LoVo (cell line): ENCODE results near the gene HEMGN.
"Not testable (repeated sequence)": the region's sequence is repeated elsewhere in the genome, so short reads cannot be mapped to it uniquely, and the experiment has no call there.

Source experiments
- DNase-seq: peaks from one replicate; pipeline ENCODE4 v3.0.0-alpha.2; 2016; ENCODE audit warnings: low spot score

The HEMGN gene

DNA sequence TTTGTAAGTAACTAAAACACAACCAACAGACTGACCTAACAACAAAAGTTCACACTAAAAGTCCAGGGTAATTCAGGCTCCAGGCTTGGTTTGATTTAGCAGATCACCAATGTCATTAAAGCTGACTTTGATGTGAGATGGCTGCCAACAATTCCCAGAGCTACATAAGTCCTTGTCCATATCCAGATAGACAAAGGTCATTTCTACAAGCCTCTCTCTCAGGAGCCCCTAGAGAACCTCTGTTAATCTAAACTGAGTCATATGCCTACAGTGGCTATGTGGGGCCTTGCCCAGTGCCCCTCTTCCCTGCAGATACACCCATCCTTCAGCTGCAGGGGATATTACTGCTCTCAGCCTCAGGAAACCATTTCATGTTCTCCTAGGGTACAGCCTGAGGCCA, 26.9 kb upstream of the HEMGN start:
- no peak for DNase-seq

DNA sequence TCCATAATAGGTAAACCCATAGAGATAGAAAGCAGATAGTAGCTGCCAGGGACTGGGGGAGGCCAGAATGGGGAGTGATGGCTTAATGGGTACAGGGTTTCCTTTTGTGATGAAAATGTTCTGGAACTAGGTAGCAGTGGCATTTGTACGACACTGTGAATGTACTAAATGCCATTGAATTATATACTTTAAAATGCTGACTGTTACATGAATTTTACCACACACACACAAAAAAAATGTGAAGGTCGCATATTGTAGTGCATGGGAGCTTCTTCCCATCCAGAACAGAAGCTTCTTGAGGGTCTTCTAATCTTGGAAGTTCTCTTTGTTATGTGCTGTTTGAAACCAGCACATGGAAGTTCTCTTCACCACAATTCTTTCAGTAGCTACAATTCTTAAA, 25.3 kb upstream of the HEMGN start:
- no peak for DNase-seq

DNA sequence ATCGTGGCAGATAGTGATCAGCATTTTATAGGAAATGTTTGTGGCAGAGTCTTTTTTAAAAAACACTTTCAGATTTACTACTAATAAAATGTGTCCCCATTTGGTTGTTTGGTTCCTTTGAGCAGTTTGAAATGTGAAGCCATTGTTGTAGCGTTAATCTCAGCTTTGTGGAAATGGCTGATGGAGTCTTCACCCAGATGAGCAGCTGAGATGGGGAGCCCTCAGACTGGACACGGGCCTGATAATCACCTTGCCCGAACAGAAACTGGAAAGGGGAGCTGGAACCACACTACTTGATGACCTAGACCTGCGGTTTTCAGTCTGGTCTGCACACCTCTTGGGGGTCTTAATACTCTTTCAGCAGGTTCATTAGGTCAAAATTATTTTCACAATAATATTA, 24.6 kb upstream of the HEMGN start:
- no peak for DNase-seq

DNA sequence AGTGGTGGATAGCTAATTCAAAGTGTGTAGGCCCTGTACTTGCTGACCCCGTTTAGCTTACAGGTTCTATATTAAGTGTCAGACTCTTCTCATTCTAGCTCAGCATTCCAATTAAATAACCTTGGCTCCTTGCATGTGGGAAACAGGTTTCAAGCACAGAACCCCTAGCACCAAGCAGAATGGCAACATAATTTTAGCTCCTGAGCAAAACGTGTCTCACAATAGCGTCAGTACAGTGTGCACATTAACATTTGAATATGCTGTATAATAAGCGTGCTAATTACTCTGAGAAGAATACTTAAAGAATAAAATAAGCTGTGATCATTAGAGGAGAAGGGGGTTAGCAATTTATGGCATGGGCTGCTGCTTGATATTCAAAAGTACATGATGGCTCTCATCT, 24.2 kb upstream of the HEMGN start:
- no peak for DNase-seq

DNA sequence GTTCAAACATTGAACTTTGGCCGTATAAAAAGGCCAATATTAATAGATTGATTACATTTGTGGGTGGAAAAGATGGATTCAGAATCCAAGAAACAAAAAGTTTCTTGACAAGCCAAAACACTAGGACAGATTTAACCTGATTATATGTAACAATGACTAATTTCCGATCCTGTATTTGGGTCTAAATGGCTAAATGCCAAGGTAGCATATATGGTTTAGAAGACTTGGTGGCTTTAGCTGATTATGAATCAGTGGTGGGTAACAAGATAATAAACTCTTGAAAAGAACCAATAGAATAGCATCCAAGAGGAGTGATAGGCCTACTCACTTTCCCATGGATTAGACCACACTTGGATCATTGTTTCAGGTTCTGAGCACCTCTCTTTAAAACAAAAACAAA, 23.4 kb upstream of the HEMGN start:
- no peak for DNase-seq

DNA sequence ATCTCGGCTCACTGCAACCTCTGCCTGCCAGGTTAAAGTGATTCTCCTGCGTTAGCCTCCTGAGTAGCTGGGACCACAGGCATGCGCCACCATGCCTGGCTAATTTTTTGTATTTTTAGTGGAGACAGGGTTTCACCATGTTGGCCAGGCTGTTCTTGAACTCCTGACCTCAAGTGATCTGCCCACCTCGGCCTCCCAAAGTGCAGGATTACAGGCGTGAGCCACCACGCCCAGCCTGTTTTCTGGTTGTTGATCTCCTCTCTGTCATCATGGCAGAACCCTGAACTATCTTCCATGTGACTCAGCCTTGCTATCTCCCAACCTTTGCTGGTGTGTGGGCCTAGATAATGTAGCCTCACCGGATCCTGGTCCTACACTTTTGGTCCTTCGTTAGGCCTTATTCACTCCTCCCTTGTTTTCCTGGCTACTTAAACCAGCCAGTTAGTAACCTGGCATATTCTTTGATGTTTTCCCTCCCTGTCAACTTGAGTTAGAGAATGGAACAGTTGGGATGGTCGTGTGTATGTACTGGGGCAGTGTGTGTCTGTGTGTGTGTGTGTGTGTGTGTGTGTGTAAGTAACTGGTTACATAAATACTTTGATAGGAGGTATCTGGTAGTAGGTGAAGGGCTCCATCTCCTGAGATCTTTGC, 22.8 kb upstream of the HEMGN start:
- DNase-seq: not testable (repeated sequence)

GRCh38 chr9:97959585-97959984, 21.6 kb upstream of the HEMGN start:
- no peak for DNase-seq

GRCh38 chr9:97958812-97959511, 21.0 kb upstream of the HEMGN start:
- no peak for DNase-seq

DNA sequence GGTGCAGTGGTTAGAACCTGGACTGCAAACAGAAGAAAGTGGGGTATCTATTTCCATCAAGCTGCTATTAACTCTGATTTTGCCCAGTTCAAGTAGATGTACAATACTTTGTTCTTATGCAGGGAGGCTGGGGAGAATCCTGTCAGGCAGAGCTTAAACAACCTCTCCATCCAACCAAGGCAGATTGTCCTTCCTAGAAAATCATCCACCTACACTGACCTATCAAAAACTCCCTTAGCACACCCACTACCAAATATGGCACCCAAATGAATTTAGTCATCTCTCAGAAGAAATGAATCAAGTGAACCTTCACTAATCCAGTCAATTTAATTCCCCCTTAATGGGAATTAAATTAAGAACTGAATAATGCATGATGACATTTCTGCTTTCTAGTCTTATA, 18.4 kb upstream of the HEMGN start:
- no peak for DNase-seq

GRCh38 chr9:97954550-97954989, 16.6 kb upstream of the HEMGN start:
- peak; percentile 72 for DNase-seq

- DNase-seq: peak; percentile 44
These were observed 12.9 kb upstream of the HEMGN start for GRCh38 chr9:97950873-97951272.

DNA sequence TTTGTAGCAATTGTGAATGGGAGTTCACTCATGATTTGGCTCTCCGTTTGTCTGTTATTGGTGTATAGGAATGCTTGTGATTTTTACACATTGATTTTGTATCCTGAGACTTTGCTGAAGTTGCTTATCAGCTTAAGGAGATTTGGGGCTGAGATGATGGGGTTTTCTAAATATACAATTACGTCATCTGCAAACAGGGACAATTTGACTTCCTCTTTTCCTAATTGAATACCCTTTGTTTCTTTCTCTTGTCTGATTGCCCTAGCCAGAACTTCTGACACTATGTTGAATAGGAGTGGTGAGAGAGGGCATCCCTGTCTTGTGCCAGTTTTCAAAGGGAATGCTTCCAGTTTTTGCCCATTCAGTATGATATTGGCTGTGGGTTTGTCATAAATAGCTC, 9.1 kb upstream of the HEMGN start:
- not testable (repeated sequence) for DNase-seq

- not testable (repeated sequence) for DNase-seq
These were observed 7.5 kb upstream of the HEMGN start for GRCh38 chr9:97945470-97945869.

DNA sequence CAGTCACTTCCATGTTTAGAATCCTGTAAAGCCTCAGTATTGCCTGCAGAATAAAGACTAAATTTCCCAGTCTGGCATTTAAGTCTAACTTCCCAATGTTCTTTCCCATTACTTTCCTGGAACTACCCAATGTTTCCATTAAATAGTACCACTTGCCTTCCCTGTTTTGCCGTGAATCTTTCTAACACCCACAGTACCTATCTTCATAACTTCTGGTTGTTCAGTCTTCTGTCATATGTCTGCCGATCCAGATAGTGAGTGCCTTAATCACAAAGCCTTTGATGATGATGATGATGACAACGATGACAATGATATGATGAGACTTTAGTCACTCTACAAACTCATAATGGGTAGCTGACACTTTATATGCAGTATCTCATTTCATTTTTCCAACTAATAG, 6.6 kb upstream of the HEMGN start:
- DNase-seq: no peak

DNA sequence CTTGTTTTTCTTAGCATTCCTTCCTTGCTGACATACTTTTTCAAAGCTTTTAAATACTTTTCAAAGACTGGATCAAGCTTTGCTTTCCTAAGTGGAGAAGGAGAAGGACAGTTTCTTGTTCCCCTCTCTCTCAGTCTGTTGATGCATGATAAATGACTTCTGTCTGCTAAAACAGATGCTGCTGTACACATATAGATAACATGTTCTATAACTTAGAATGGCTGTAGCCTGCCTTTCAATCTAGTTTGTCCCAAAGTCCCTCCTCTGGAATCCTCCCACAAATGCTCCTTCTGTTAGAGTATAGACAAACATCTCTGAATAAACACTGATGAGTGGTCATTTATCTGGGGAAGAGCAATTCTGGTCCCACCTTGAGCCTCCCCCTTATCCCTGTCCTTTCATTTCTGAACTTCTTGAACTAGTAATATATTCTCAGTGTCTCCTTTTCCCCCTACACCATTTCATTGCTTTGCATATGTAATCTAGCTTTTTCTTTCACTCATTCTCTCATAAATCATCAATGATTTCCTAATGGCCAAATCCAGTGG, 5.4 kb upstream of the HEMGN start:
- DNase-seq: no peak

DNA sequence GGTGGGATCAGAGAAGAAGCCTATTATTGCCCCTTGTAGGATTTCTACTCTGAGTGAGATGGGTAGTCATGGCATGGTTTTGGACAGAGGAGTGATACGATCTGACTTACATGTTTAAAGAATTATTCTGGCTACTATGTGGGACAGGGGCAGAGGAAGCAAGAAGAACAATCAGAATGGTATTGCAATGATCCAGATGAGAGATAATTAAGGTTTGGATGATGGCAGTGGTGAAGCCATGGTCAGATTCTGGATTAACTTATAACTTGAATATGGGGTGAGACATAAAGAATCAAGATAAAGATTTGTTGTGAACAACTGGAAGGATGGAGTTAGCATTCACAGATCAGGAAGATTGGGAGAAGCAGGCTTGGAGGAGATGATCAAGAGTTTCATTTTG, 3.4 kb upstream of the HEMGN start:
- DNase-seq: no peak

GRCh38 chr9:97940741-97941140, 2.8 kb upstream of the HEMGN start:
- DNase-seq: no peak

DNA sequence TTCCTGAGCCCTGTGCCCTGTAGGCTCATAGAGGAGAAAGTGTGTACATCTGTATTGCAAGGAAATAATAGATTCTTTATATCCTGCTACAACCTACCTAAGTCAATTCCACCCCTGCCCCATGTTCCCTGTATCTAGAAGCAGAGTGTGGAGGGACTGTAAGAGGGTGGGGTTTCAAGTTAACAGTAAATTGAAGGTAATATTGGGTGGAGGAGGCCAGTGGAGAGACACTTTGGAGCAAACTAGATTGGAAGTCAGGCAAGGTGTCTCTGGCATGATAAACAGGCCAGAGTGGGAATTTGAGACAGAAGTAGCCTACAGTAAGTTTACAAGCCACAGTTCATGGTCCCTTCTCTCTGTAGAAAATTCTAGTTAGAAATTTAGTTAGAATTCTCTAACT, 2.3 kb upstream of the HEMGN start:
- DNase-seq: no peak

DNA sequence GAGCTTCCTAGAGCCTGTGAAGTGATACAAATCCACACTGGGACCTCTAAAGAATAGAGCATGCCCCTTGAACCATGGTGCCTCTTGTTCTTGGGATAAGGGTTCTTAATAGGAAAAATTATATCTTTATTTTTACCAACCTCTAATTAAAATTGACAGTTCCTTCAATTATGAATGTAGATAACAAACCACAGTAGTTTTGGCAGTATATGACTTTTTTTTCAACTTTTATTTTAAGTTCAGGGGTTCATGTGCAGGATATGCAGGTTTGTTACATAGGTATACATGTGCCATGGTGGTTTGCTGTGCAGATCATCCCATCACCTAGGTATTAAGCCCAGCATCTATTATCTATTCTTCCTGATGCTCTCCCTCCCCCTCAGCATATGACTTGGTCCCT, 974 bp downstream of the HEMGN start:
- DNase-seq: no peak

DNA sequence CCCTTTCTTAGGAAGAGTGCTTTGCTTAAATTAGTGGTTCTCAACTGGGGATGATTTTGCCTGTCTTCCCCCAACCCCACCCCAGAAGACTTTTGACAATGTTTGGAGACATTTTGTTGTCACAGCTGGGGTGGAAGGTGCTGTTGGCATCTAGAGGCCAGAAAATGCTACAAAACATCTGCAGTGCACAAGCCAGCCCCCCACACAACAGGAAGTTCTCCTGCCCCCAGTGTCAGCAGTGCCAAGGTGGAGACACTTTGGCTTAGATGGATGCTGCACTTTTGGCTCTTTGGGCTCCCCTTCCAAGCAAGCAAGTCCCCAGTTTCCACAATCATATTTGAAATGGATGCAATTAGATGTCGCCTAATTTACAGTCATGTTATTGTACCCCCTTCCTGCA, 2.7 kb downstream of the HEMGN start:
- no peak for DNase-seq

- no peak for DNase-seq
These were observed 3.5 kb downstream of the HEMGN start for GRCh38 chr9:97934321-97935115.

DNA sequence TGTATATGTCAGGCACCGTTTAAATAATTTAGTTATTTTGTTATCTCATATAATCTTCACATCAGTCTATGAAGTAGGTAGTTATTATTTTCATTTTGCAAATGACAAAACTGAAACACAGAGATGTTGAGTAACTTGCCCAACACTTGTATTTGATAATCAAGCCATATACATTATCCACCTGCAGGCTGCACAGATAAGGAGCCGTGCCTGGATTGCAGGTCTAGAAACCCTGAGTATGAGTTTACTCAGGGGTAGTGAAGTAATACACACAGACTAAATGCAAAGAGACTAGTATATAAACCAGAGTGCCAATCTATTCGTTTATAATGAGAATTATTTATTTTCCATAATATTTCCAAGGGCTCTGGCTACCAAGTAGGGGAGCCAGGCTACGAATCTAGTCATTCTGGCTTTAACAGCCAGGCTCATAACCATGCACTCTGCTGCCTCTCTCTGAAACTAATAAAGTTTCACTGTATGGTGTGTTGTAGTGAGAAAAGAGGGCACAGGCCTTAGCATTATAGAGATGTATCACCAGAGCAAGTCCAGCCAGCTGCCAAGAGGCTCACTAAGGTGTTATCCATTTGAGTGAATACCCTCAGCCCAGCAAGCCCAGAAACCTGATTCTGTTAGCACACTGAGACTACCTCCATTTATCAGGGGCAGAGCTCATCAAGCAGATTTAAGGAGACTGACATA, 4.5 kb downstream of the HEMGN start:
- no peak for DNase-seq
